ENCODE measurements around the gene WDR36. TPM values are rescaled to one million over a fixed set of nuclear protein-coding genes. Genes with fewer than 3 reads are reported as not detected.

WDR36 gene
- total and polyA plus RNA-seq, 2 of the 13 experiments (the other 11 are each of a cell fraction or from before 2014, with no cell fraction given), result 18.2 to 40.6 TPM

DNA sequence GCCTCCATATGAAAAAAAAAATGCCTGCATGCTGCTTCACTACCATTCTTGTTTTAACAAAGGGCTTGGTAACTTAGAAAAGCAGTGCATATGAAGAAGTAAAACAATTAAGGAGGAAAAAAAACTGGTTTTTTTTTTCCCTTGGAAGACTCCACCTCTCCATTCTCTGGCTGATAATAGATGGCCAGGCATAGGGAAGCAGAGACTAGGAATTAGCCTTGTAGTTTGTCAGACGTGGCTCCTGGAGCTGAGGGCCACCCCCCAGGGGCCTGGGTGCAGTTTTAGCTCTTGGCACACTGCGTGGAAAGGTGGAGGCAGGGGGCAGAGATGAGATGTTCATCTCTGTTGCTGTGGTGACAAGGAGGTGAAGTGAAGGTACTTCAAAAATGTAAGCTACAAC lies 42.7 kb downstream of the WDR36 start (continued):
- TF ChIP-seq, protein P1, sequence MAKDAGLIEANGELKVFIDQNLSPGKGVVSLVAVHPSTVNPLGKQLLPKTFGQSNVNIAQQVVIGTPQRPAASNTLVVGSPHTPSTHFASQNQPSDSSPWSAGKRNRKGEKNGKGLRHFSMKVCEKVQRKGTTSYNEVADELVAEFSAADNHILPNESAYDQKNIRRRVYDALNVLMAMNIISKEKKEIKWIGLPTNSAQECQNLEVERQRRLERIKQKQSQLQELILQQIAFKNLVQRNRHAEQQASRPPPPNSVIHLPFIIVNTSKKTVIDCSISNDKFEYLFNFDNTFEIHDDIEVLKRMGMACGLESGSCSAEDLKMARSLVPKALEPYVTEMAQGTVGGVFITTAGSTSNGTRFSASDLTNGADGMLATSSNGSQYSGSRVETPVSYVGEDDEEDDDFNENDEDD (CRISPR knock-in tag; IDR thresholded peaks at IDR 0.05; ENCODE audit: borderline replicate concordance), result no peak
- no peak for TF ChIP-seq ZNF354B (CRISPR knock-in tag; IDR thresholded peaks at IDR 0.05)
- no peak for TF ChIP-seq HNRNPH1 (optimal IDR thresholded peaks at IDR 0.05; ENCODE audit: low read depth, low read length)
- no peak for TF ChIP-seq ZBTB8A (CRISPR knock-in tag; IDR thresholded peaks at IDR 0.05; ENCODE audit: borderline replicate concordance, low read depth)
- no peak for TF ChIP-seq FOXP1 (IDR thresholded peaks at IDR 0.05)
- TF ChIP-seq FOXP1 (CRISPR knock-in tag; IDR thresholded peaks at IDR 0.05), result no peak
- no peak for TF ChIP-seq SRSF1 (optimal IDR thresholded peaks at IDR 0.05; ENCODE audit: low read depth, low read length)
- TF ChIP-seq, protein P2, sequence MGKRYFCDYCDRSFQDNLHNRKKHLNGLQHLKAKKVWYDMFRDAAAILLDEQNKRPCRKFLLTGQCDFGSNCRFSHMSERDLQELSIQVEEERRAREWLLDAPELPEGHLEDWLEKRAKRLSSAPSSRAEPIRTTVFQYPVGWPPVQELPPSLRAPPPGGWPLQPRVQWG (CRISPR knock-in tag; IDR thresholded peaks at IDR 0.05; ENCODE audit: borderline replicate concordance, low read depth), result no peak
- TF ChIP-seq, protein P3, sequence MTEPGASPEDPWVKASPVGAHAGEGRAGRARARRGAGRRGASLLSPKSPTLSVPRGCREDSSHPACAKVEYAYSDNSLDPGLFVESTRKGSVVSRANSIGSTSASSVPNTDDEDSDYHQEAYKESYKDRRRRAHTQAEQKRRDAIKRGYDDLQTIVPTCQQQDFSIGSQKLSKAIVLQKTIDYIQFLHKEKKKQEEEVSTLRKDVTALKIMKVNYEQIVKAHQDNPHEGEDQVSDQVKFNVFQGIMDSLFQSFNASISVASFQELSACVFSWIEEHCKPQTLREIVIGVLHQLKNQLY (CRISPR knock-in tag; IDR thresholded peaks at IDR 0.05), result no peak
- TF ChIP-seq CHCHD3 (CRISPR knock-in tag; IDR thresholded peaks at IDR 0.05), result no peak
- TF ChIP-seq, protein P4, sequence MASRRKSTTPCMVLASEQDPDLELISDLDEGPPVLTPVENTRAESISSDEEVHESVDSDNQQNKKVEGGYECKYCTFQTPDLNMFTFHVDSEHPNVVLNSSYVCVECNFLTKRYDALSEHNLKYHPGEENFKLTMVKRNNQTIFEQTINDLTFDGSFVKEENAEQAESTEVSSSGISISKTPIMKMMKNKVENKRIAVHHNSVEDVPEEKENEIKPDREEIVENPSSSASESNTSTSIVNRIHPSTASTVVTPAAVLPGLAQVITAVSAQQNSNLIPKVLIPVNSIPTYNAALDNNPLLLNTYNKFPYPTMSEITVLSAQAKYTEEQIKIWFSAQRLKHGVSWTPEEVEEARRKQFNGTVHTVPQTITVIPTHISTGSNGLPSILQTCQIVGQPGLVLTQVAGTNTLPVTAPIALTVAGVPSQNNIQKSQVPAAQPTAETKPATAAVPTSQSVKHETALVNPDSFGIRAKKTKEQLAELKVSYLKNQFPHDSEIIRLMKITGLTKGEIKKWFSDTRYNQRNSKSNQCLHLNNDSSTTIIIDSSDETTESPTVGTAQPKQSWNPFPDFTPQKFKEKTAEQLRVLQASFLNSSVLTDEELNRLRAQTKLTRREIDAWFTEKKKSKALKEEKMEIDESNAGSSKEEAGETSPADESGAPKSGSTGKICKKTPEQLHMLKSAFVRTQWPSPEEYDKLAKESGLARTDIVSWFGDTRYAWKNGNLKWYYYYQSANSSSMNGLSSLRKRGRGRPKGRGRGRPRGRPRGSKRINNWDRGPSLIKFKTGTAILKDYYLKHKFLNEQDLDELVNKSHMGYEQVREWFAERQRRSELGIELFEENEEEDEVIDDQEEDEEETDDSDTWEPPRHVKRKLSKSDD (CRISPR knock-in tag; IDR thresholded peaks at IDR 0.05; ENCODE audit: low read depth), result no peak
- TF ChIP-seq, protein P5, sequence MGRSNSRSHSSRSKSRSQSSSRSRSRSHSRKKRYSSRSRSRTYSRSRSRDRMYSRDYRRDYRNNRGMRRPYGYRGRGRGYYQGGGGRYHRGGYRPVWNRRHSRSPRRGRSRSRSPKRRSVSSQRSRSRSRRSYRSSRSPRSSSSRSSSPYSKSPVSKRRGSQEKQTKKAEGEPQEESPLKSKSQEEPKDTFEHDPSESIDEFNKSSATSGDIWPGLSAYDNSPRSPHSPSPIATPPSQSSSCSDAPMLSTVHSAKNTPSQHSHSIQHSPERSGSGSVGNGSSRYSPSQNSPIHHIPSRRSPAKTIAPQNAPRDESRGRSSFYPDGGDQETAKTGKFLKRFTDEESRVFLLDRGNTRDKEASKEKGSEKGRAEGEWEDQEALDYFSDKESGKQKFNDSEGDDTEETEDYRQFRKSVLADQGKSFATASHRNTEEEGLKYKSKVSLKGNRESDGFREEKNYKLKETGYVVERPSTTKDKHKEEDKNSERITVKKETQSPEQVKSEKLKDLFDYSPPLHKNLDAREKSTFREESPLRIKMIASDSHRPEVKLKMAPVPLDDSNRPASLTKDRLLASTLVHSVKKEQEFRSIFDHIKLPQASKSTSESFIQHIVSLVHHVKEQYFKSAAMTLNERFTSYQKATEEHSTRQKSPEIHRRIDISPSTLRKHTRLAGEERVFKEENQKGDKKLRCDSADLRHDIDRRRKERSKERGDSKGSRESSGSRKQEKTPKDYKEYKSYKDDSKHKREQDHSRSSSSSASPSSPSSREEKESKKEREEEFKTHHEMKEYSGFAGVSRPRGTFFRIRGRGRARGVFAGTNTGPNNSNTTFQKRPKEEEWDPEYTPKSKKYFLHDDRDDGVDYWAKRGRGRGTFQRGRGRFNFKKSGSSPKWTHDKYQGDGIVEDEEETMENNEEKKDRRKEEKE (IDR thresholded peaks at IDR 0.05), result no peak
- TF ChIP-seq, protein P6, sequence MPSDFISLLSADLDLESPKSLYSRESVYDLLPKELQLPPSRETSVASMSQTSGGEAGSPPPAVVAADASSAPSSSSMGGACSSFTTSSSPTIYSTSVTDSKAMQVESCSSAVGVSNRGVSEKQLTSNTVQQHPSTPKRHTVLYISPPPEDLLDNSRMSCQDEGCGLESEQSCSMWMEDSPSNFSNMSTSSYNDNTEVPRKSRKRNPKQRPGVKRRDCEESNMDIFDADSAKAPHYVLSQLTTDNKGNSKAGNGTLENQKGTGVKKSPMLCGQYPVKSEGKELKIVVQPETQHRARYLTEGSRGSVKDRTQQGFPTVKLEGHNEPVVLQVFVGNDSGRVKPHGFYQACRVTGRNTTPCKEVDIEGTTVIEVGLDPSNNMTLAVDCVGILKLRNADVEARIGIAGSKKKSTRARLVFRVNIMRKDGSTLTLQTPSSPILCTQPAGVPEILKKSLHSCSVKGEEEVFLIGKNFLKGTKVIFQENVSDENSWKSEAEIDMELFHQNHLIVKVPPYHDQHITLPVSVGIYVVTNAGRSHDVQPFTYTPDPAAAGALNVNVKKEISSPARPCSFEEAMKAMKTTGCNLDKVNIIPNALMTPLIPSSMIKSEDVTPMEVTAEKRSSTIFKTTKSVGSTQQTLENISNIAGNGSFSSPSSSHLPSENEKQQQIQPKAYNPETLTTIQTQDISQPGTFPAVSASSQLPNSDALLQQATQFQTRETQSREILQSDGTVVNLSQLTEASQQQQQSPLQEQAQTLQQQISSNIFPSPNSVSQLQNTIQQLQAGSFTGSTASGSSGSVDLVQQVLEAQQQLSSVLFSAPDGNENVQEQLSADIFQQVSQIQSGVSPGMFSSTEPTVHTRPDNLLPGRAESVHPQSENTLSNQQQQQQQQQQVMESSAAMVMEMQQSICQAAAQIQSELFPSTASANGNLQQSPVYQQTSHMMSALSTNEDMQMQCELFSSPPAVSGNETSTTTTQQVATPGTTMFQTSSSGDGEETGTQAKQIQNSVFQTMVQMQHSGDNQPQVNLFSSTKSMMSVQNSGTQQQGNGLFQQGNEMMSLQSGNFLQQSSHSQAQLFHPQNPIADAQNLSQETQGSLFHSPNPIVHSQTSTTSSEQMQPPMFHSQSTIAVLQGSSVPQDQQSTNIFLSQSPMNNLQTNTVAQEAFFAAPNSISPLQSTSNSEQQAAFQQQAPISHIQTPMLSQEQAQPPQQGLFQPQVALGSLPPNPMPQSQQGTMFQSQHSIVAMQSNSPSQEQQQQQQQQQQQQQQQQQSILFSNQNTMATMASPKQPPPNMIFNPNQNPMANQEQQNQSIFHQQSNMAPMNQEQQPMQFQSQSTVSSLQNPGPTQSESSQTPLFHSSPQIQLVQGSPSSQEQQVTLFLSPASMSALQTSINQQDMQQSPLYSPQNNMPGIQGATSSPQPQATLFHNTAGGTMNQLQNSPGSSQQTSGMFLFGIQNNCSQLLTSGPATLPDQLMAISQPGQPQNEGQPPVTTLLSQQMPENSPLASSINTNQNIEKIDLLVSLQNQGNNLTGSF (CRISPR knock-in tag; IDR thresholded peaks at IDR 0.05), result no peak
